HG02870 (cell line): Measurements from ENCODE around the gene CCL5.

Source experiments
- ATAC-seq: cut with Tn5 transposase; IDR thresholded peaks from one replicate; pipeline ENCODE4 v1.9.1; 2021; ENCODE audit warnings: mild to moderate bottlenecking, moderate library complexity; ENCODE audit not compliant: unreplicated experiment

CCL5 gene

GRCh38 chr17:35870906-35871819 is 9.0 kb downstream of the CCL5 start:
- no peak for ATAC-seq

- ATAC-seq, result no peak
Observed at GRCh38 chr17:35868737-35869136, 11.4 kb downstream of the CCL5 start, which contains the start of gene HEATR9. TSS of gene HEATR9 (minus strand) at chr17:35868891. CDS start at chr17:35868742, 149 bp downstream.

GRCh38 chr17:35867574-35867973 is 12.6 kb downstream of the CCL5 start:
- no peak for ATAC-seq

GRCh38 chr17:35866341-35866950 is 13.7 kb downstream of the CCL5 start:
- ATAC-seq, result no peak

GRCh38 chr17:35865412-35866340 is 14.5 kb downstream of the CCL5 start:
- ATAC-seq, result no peak

GRCh38 chr17:35864853-35865252 is 15.3 kb downstream of the CCL5 start:
- ATAC-seq, result no peak

GRCh38 chr17:35856603-35857002 is 23.6 kb downstream of the CCL5 start:
- ATAC-seq, result no peak

- ATAC-seq, result no peak
Observed at GRCh38 chr17:35855965-35856364, 24.2 kb downstream of the CCL5 start.

GRCh38 chr17:35849469-35850348 is 30.5 kb downstream of the CCL5 start:
- ATAC-seq, result no peak

GRCh38 chr17:35847633-35848373 is 32.4 kb downstream of the CCL5 start:
- no peak for ATAC-seq

- no peak for ATAC-seq
Observed at GRCh38 chr17:35847006-35847405, 33.2 kb downstream of the CCL5 start.

GRCh38 chr17:35846055-35846809 is 33.9 kb downstream of the CCL5 start:
- ATAC-seq, result no peak

- ATAC-seq, result no peak
Observed at GRCh38 chr17:35844547-35844946, 35.6 kb downstream of the CCL5 start.

GRCh38 chr17:35843698-35844097 is 36.5 kb downstream of the CCL5 start:
- no peak for ATAC-seq

- no peak for ATAC-seq
Observed at GRCh38 chr17:35842239-35842638, 37.9 kb downstream of the CCL5 start.

- ATAC-seq, result no peak
Observed at GRCh38 chr17:35841505-35841904, 38.7 kb downstream of the CCL5 start.

- ATAC-seq, result no peak
Observed at GRCh38 chr17:35841101-35841500, 39.1 kb downstream of the CCL5 start.

GRCh38 chr17:35825206-35825605 is 55.0 kb downstream of the CCL5 start:
- no peak for ATAC-seq
